ENCODE results near the gene PBX3. TPM values are rescaled to one million over a fixed set of nuclear protein-coding genes. Genes with fewer than 3 reads are reported as not detected.

PBX3 gene
- total RNA-seq, 3 donors from 2014 or later (not counting 1 experiment from before 2014, with no cell fraction given), result 42.1 to 46.9 (median 44.6) TPM

DNA sequence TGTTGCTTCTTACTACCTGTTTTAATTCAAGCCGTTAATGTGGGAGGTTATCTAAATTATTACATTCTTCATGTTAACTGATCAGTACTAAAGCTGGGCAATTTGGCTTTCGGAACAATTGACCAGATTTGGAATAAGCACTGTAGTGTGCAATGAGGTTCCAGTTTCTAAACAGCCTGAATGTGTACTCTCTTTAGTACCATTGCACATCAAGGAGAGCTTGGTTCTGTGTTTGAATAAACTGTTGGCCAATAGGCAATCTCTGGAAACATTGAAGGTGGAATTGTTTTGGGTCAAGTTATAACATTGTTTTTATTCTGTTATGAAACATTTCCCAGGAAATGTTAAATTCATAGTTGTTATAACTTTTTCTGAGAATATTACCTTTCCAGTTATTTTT is 105.2 kb downstream of the PBX3 start:
- Histone ChIP-seq H3K9me3 (ENCODE audit: control insufficient read depth, insufficient read depth, low read length) (no peaks in the 10 kb centered on the region), H3K36me3 (ENCODE audit: control insufficient read depth, insufficient read depth, low read length) (no peaks in the 10 kb centered on the region), H3K27me3 (ENCODE audit: control insufficient read depth, insufficient read depth, low read length) (no peaks in the 10 kb centered on the region), H3K27ac (ENCODE audit: low read length) (no peak overlapping the region), H3K4me3 (ENCODE audit: low read length) (no peak overlapping the region), H3K4me1 (ENCODE audit: control insufficient read depth, insufficient read depth, low read length) (no peaks in the 10 kb centered on the region)
- H3K4me3 Mint-ChIP-seq, result no peak overlapping the region
- no peaks in the 10 kb centered on the region for H3K36me3 Mint-ChIP-seq
- H3K27ac Mint-ChIP-seq, result no peak overlapping the region
- H3K4me1 Mint-ChIP-seq, result peaks cover 5 to 11% of the 10 kb centered on the region in 2 donors
- intact Hi-C loops (cut with micrococcal nuclease), result no loop called here
- WGBS (ENCODE audit: insufficient coverage), result no CpG with 5 or more reads among the region's 2 CpGs
- DNase-seq (no peak), ATAC-seq (no peak)
- H3K9me3 Mint-ChIP-seq, result no peaks in the 10 kb centered on the region
- TF ChIP-seq CTCF (IDR thresholded peaks at IDR 0.05), result no peak
- no peaks in the 10 kb centered on the region for H3K27me3 Mint-ChIP-seq (ENCODE audit: low read depth in 2 of 2)

DNA sequence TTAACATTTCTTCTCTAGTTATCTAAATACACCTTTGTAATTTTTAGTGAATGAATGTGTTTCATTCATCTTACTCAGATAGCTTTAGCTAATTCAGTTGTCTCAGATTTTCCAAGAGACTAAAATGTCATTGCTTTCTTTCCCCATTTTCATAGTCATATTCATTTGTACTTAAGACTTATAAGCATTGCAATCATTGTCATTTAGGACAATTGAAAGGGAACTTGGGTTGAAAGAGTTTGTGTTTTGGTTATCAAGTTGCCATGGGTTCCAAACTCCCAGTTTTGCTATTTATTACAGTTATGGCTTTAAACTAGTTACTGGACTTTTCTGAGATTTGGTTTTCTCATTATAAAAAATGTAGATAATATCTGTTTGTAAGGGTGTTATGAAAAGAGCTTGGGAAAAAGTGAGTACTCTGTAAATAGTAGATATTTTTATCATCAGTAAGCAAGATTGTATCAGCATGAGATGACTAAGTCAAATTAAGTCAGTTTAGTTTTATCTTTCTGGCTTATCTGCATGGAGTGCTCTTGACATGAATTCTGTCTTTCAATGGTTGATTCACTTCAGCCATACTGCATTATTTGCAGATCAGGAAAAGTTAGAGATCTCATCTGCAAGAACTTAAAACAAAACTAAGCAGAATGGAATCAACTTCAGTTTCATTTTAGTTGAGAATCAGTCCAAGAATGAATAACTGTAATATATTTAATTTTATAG is 107.5 kb downstream of the PBX3 start:
- peaks cover 5 to 9% of the 10 kb centered on the region in 2 donors for H3K4me1 Mint-ChIP-seq
- Histone ChIP-seq H3K4me1 (ENCODE audit: control insufficient read depth, insufficient read depth, low read length) (no peaks in the 10 kb centered on the region), H3K9me3 (ENCODE audit: control insufficient read depth, insufficient read depth, low read length) (no peaks in the 10 kb centered on the region), H3K27ac (ENCODE audit: low read length) (no peak overlapping the region), H3K27me3 (ENCODE audit: control insufficient read depth, insufficient read depth, low read length) (no peaks in the 10 kb centered on the region), H3K4me3 (ENCODE audit: low read length) (no peak overlapping the region), H3K36me3 (ENCODE audit: control insufficient read depth, insufficient read depth, low read length) (no peaks in the 10 kb centered on the region)
- H3K9me3 Mint-ChIP-seq, result no peaks in the 10 kb centered on the region
- ATAC-seq (no peak), DNase-seq (no peak)
- no peak overlapping the region for H3K4me3 Mint-ChIP-seq
- intact Hi-C loops (cut with micrococcal nuclease), result no loop called here
- H3K36me3 Mint-ChIP-seq, result no peaks in the 10 kb centered on the region
- H3K27me3 Mint-ChIP-seq (ENCODE audit: low read depth in 2 of 2), result no peaks in the 10 kb centered on the region
- TF ChIP-seq CTCF (IDR thresholded peaks at IDR 0.05), result no peak
- H3K27ac Mint-ChIP-seq, result no peak overlapping the region

GRCh38 chr9:125856331-125856730 is 109.2 kb downstream of the PBX3 start:
- no peak for TF ChIP-seq CTCF (IDR thresholded peaks at IDR 0.05)
- no peak overlapping the region for H3K4me3 Mint-ChIP-seq
- no peaks in the 10 kb centered on the region for H3K9me3 Mint-ChIP-seq
- Histone ChIP-seq H3K27ac (ENCODE audit: low read length) (no peak overlapping the region), H3K27me3 (ENCODE audit: control insufficient read depth, insufficient read depth, low read length) (no peaks in the 10 kb centered on the region), H3K4me3 (ENCODE audit: low read length) (no peak overlapping the region), H3K4me1 (ENCODE audit: control insufficient read depth, insufficient read depth, low read length) (no peaks in the 10 kb centered on the region), H3K9me3 (ENCODE audit: control insufficient read depth, insufficient read depth, low read length) (no peaks in the 10 kb centered on the region), H3K36me3 (ENCODE audit: control insufficient read depth, insufficient read depth, low read length) (no peaks in the 10 kb centered on the region)
- 97% methylated on average over 9 of the region's 9 CpGs for WGBS (ENCODE audit: insufficient coverage)
- no peaks in the 10 kb centered on the region for H3K27me3 Mint-ChIP-seq (ENCODE audit: low read depth in 2 of 2)
- peaks cover 11 to 16% of the 10 kb centered on the region in 2 donors for H3K4me1 Mint-ChIP-seq
- no peaks in the 10 kb centered on the region for H3K36me3 Mint-ChIP-seq
- DNase-seq (no peak), ATAC-seq (no peak)
- intact Hi-C loops (cut with micrococcal nuclease), result no loop called here
- no peak overlapping the region for H3K27ac Mint-ChIP-seq

All from natural killer cell (primary cell).